GM12878 (cell line): ENCODE data around the gene MEAK7. TPM values are rescaled to one million over a fixed set of nuclear protein-coding genes. Genes with fewer than 3 reads are reported as not detected.

Source experiments
- CREM ChIP-seq: IDR thresholded peaks from 2 replicates; pipeline ENCODE4 v1.6.1; 2014; ENCODE audit warnings: antibody characterized with exemption, low read depth
- IRF4 ChIP-seq: IDR thresholded peaks from 2 replicates; pipeline ENCODE4 v1.6.1; 2011; ENCODE audit warnings: low read depth, low read length
- NBN ChIP-seq: fragments of 450-650 bp; IDR thresholded peaks from 2 replicates; pipeline ENCODE4 v1.6.1; 2016
- RFX5 ChIP-seq: IDR thresholded peaks from 2 replicates; pipeline ENCODE4 v1.6.1; 2011; ENCODE audit warnings: low read depth, low read length, improper control_type of control experiment
- SIN3A ChIP-seq: IDR thresholded peaks from 2 replicates; pipeline ENCODE4 v1.6.1; 2012; ENCODE audit warnings: low read depth, low read length, improper control_type of control experiment
- SMARCA5 ChIP-seq: fragments of 450-650 bp; IDR thresholded peaks from 2 replicates; pipeline ENCODE4 v1.6.1; 2017; ENCODE audit warnings: mild to moderate bottlenecking
- SUPT20H ChIP-seq: IDR thresholded peaks from 2 replicates; pipeline ENCODE4 v1.6.1; 2011; ENCODE audit warnings: low read depth, mild to moderate bottlenecking, low read length, moderate library complexity, borderline replicate concordance; ENCODE audit not compliant: control insufficient read depth
- TCF3 ChIP-seq: IDR thresholded peaks from 2 replicates; pipeline ENCODE4 v1.6.1; 2012; ENCODE audit warnings: low read depth, mild to moderate bottlenecking, low read length, borderline replicate concordance; ENCODE audit not compliant: insufficient read depth
- WRNIP1 ChIP-seq: IDR thresholded peaks from 2 replicates; pipeline ENCODE4 v1.6.1; 2011; ENCODE audit warnings: low read depth, low read length, improper control_type of control experiment, borderline replicate concordance
- ZBED1 ChIP-seq: IDR thresholded peaks from 2 replicates; pipeline ENCODE4 v1.6.1; 2016; ENCODE audit warnings: borderline replicate concordance
- ZNF217 ChIP-seq: fragments of 450-650 bp; IDR thresholded peaks from 2 replicates; pipeline ENCODE4 v1.6.1; 2017; ENCODE audit warnings: antibody characterized with exemption, mild to moderate bottlenecking
- polyA plus RNA-seq, 11 experiments: library from polyadenylated mRNA; depleted of rRNA in 4 of 11; unstranded in 6 of 11; stranded (reverse) in 5 of 11; fragments of >200 nt; fragmentation: Nextera tagmentation in 4 of 11; fragmentation: Illumina TruSeq in 1 of 11; extraction: Ambion mirVana in 4 of 11; extraction: Trizol in 1 of 11; gene quantifications; 1 replicate in 1 of 11; 2 replicates in 10 of 11; pipeline versions ENCODE4 v1.2.1 to v1.2.3, GENCODE V29; 2011 to 2016; ENCODE audit warnings: inconsistent platforms in 2 of 11, missing spikeins in 2 of 11, low read depth in 1 of 11
- total RNA-seq, 4 experiments: library from RNA; depleted of rRNA in 3 of 4; stranded (reverse); fragments of >200 nt in 3 of 4; fragmentation: Illumina TruSeq in 1 of 4; extraction: Trizol in 1 of 4; gene quantifications; 2 replicates each; pipeline versions ENCODE4 v1.2.1 to v1.2.3, GENCODE V29; 2013 to 2021
- TF ChIP-seq, protein P1 (sequence below): IDR thresholded peaks from 2 replicates; pipeline ENCODE4 v1.6.1; 2011; ENCODE audit warnings: low read depth, low read length, improper control_type of control experiment, borderline replicate concordance
- TF ChIP-seq, protein P2 (sequence below): fragments of 450-650 bp; IDR thresholded peaks from 2 replicates; pipeline ENCODE4 v1.6.1; 2017; ENCODE audit warnings: mild to moderate bottlenecking, low read depth, inconsistent platforms; ENCODE audit not compliant: poor library complexity, severe bottlenecking
- TF ChIP-seq, protein P3 (sequence below): fragments of 450-650 bp; IDR thresholded peaks from 2 replicates; pipeline ENCODE4 v1.6.1; 2017; ENCODE audit warnings: mild to moderate bottlenecking, moderate library complexity
- TF ChIP-seq, protein P4 (sequence below): IDR thresholded peaks from 2 replicates; pipeline ENCODE4 v1.6.1; 2012; ENCODE audit warnings: improper control_type of control experiment, low read depth, low read length; ENCODE audit not compliant: insufficient replicate concordance
- TF ChIP-seq, protein P5 (sequence below): IDR thresholded peaks from 2 replicates; pipeline ENCODE4 v1.6.1; 2012; ENCODE audit warnings: low read depth, low read length, improper control_type of control experiment

The MEAK7 gene
- total and polyA plus RNA-seq, 10 of the 15 experiments (the other 5 are each of a cell fraction or from before 2014, with no cell fraction given) = 1.4 to 11.9 (median 6.4) TPM

DNA sequence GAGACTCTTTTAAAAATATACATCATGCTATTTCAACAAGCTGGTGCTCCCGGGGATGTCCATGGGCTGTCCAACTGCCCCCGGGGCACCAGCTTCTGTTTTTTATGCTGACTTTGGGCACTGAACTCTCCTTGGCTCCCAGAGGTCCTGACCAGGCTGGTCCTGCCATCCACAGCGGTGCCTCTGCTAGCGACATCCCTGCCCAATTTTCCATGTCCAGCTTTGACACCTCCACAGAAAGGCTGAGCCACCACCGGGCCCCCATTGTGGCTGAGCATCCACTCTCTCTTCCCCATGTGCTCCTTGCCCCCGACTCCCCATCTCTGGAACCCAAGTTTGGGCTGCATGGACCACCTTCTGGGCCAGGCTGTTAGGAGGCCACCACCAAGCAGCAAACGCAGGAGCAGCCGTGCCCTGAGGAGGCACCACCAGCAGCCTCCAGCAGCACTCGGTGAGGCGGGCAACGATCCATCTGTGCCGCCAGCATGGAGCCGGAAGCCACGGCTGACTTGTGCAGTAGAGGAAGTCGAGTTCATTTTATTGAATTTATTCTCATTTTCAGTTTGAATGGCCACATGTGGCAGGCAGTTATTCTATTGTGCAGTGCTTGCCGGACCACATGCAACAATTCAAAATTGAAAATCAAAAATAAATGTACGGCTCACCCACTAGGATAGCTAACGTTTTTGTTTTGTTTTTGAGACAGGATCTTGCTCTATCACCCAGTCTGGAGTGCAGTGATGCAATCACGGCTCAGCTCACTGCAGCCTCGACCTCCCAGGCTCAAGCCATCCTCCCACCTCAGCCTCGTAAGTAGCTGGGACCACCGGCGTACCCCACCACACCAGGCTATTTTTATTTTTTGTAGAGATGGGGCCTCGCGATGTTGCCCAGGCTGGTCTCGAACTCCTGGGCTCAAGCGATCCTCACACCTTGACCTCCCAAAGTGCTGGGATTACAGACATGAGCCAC is 2.8 kb upstream of the MEAK7 start (continued):
- TF ChIP-seq, protein P1, sequence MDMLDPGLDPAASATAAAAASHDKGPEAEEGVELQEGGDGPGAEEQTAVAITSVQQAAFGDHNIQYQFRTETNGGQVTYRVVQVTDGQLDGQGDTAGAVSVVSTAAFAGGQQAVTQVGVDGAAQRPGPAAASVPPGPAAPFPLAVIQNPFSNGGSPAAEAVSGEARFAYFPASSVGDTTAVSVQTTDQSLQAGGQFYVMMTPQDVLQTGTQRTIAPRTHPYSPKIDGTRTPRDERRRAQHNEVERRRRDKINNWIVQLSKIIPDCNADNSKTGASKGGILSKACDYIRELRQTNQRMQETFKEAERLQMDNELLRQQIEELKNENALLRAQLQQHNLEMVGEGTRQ = no peak
- TF ChIP-seq, protein P2, sequence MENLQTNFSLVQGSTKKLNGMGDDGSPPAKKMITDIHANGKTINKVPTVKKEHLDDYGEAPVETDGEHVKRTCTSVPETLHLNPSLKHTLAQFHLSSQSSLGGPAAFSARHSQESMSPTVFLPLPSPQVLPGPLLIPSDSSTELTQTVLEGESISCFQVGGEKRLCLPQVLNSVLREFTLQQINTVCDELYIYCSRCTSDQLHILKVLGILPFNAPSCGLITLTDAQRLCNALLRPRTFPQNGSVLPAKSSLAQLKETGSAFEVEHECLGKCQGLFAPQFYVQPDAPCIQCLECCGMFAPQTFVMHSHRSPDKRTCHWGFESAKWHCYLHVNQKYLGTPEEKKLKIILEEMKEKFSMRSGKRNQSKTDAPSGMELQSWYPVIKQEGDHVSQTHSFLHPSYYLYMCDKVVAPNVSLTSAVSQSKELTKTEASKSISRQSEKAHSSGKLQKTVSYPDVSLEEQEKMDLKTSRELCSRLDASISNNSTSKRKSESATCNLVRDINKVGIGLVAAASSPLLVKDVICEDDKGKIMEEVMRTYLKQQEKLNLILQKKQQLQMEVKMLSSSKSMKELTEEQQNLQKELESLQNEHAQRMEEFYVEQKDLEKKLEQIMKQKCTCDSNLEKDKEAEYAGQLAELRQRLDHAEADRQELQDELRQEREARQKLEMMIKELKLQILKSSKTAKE = no peak
- no peak for TF ChIP-seq CREM
- TF ChIP-seq IRF4 = no peak
- TF ChIP-seq ZNF217 = no peak
- TF ChIP-seq TCF3 = no peak
- TF ChIP-seq RFX5 = no peak
- no peak for TF ChIP-seq NBN
- TF ChIP-seq WRNIP1 = no peak
- no peak for TF ChIP-seq ZBED1
- no peak for TF ChIP-seq SMARCA5
- no peak for TF ChIP-seq SUPT20H
- TF ChIP-seq, protein P3, sequence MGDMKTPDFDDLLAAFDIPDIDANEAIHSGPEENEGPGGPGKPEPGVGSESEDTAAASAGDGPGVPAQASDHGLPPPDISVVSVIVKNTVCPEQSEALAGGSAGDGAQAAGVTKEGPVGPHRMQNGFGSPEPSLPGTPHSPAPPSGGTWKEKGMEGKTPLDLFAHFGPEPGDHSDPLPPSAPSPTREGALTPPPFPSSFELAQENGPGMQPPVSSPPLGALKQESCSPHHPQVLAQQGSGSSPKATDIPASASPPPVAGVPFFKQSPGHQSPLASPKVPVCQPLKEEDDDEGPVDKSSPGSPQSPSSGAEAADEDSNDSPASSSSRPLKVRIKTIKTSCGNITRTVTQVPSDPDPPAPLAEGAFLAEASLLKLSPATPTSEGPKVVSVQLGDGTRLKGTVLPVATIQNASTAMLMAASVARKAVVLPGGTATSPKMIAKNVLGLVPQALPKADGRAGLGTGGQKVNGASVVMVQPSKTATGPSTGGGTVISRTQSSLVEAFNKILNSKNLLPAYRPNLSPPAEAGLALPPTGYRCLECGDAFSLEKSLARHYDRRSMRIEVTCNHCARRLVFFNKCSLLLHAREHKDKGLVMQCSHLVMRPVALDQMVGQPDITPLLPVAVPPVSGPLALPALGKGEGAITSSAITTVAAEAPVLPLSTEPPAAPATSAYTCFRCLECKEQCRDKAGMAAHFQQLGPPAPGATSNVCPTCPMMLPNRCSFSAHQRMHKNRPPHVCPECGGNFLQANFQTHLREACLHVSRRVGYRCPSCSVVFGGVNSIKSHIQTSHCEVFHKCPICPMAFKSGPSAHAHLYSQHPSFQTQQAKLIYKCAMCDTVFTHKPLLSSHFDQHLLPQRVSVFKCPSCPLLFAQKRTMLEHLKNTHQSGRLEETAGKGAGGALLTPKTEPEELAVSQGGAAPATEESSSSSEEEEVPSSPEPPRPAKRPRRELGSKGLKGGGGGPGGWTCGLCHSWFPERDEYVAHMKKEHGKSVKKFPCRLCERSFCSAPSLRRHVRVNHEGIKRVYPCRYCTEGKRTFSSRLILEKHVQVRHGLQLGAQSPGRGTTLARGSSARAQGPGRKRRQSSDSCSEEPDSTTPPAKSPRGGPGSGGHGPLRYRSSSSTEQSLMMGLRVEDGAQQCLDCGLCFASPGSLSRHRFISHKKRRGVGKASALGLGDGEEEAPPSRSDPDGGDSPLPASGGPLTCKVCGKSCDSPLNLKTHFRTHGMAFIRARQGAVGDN = peak; percentile 83
- TF ChIP-seq, protein P4, sequence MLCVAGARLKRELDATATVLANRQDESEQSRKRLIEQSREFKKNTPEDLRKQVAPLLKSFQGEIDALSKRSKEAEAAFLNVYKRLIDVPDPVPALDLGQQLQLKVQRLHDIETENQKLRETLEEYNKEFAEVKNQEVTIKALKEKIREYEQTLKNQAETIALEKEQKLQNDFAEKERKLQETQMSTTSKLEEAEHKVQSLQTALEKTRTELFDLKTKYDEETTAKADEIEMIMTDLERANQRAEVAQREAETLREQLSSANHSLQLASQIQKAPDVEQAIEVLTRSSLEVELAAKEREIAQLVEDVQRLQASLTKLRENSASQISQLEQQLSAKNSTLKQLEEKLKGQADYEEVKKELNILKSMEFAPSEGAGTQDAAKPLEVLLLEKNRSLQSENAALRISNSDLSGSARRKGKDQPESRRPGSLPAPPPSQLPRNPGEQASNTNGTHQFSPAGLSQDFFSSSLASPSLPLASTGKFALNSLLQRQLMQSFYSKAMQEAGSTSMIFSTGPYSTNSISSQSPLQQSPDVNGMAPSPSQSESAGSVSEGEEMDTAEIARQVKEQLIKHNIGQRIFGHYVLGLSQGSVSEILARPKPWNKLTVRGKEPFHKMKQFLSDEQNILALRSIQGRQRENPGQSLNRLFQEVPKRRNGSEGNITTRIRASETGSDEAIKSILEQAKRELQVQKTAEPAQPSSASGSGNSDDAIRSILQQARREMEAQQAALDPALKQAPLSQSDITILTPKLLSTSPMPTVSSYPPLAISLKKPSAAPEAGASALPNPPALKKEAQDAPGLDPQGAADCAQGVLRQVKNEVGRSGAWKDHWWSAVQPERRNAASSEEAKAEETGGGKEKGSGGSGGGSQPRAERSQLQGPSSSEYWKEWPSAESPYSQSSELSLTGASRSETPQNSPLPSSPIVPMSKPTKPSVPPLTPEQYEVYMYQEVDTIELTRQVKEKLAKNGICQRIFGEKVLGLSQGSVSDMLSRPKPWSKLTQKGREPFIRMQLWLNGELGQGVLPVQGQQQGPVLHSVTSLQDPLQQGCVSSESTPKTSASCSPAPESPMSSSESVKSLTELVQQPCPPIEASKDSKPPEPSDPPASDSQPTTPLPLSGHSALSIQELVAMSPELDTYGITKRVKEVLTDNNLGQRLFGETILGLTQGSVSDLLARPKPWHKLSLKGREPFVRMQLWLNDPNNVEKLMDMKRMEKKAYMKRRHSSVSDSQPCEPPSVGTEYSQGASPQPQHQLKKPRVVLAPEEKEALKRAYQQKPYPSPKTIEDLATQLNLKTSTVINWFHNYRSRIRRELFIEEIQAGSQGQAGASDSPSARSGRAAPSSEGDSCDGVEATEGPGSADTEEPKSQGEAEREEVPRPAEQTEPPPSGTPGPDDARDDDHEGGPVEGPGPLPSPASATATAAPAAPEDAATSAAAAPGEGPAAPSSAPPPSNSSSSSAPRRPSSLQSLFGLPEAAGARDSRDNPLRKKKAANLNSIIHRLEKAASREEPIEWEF = no peak
- TF ChIP-seq SIN3A = no peak
- TF ChIP-seq, protein P5, sequence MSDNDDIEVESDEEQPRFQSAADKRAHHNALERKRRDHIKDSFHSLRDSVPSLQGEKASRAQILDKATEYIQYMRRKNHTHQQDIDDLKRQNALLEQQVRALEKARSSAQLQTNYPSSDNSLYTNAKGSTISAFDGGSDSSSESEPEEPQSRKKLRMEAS = no peak
- TF ChIP-seq, all 136 proteins: peak for 18
